ENCODE measurements around the gene TUBB2B.
"Not testable (repeated sequence)": the region's sequence is repeated elsewhere in the genome, so short reads cannot be mapped to it uniquely, and the experiment has no call there.

Gene TUBB2B

DNA sequence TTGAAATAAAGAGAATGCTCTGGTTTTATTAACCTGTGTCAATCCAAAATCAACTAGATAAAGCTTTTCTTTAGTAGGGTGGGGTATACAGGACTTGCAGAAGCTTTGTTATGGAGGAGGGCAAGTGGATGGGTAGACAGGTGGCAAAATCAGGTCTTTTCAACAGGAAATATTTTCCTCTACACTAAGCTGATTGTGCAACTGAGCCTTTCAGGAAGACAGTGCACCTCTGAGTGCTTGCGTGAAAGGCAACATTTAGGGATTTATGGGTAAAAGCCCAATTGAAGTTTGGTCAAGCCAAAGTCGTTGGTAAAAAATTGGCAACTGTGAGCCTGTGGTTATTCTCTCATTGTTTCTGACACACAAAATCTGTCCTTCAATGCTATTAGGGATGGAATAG lies 46.3 kb downstream of the TUBB2B start:
- H3K4me1 ChIP-seq (ENCODE audit: control insufficient read depth, insufficient read depth, low read length): 0 out of 2 replicates have a peak, but pooled peaks cover under 1% of the 10 kb centered on the region
- no peaks in the 10 kb centered on the region for H3K27me3 ChIP-seq (ENCODE audit: control insufficient read depth, insufficient read depth, low read length)
- no peaks in the 10 kb centered on the region for H3K9me3 ChIP-seq (ENCODE audit: control insufficient read depth, insufficient read depth, low read length)
- no peak overlapping the region for H3K9ac ChIP-seq (ENCODE audit: low read depth, low read length)
- no peak overlapping the region for H3K4me3 ChIP-seq (ENCODE audit: low read depth, low read length)
- no peaks in the 10 kb centered on the region for H3K36me3 ChIP-seq (ENCODE audit: control insufficient read depth, insufficient read depth, low read length)
- no peak overlapping the region for H3K27ac ChIP-seq (ENCODE audit: low read depth, low read length)

GRCh38 chr6:3179945-3180344 lies 47.5 kb downstream of the TUBB2B start:
- H3K4me1 ChIP-seq (ENCODE audit: control insufficient read depth, insufficient read depth, low read length); H3K9me3 ChIP-seq (ENCODE audit: control insufficient read depth, insufficient read depth, low read length); H3K9ac ChIP-seq (ENCODE audit: low read depth, low read length); H3K27ac ChIP-seq (ENCODE audit: low read depth, low read length); H3K36me3 ChIP-seq (ENCODE audit: control insufficient read depth, insufficient read depth, low read length); H3K27me3 ChIP-seq (ENCODE audit: control insufficient read depth, insufficient read depth, low read length): not testable (repeated sequence)
- H3K4me3 ChIP-seq (ENCODE audit: low read depth, low read length): peak overlapping the region; percentile 39; the same call in 1 of the 2 replicates

- H3K9ac ChIP-seq (ENCODE audit: low read depth, low read length); H3K27me3 ChIP-seq (ENCODE audit: control insufficient read depth, insufficient read depth, low read length); H3K9me3 ChIP-seq (ENCODE audit: control insufficient read depth, insufficient read depth, low read length); H3K36me3 ChIP-seq (ENCODE audit: control insufficient read depth, insufficient read depth, low read length); H3K27ac ChIP-seq (ENCODE audit: low read depth, low read length); H3K4me3 ChIP-seq (ENCODE audit: low read depth, low read length); H3K4me1 ChIP-seq (ENCODE audit: control insufficient read depth, insufficient read depth, low read length): not testable (repeated sequence)
Observed at GRCh38 chr6:3178666-3179065, 48.8 kb downstream of the TUBB2B start.

GRCh38 chr6:3176562-3177355 lies 50.7 kb downstream of the TUBB2B start:
- Histone ChIP-seq H3K9me3 (ENCODE audit: control insufficient read depth, insufficient read depth, low read length) (no peaks in the 10 kb centered on the region), H3K4me1 (ENCODE audit: control insufficient read depth, insufficient read depth, low read length) (peaks cover 9% of the 10 kb centered on the region; the same call in 1 of the 2 replicates), H3K4me3 (ENCODE audit: low read depth, low read length) (no peak overlapping the region), H3K9ac (ENCODE audit: low read depth, low read length) (no peak overlapping the region), H3K27me3 (ENCODE audit: control insufficient read depth, insufficient read depth, low read length) (no peaks in the 10 kb centered on the region), H3K36me3 (ENCODE audit: control insufficient read depth, insufficient read depth, low read length) (no peaks in the 10 kb centered on the region), H3K27ac (ENCODE audit: low read depth, low read length) (no peak overlapping the region)

DNA sequence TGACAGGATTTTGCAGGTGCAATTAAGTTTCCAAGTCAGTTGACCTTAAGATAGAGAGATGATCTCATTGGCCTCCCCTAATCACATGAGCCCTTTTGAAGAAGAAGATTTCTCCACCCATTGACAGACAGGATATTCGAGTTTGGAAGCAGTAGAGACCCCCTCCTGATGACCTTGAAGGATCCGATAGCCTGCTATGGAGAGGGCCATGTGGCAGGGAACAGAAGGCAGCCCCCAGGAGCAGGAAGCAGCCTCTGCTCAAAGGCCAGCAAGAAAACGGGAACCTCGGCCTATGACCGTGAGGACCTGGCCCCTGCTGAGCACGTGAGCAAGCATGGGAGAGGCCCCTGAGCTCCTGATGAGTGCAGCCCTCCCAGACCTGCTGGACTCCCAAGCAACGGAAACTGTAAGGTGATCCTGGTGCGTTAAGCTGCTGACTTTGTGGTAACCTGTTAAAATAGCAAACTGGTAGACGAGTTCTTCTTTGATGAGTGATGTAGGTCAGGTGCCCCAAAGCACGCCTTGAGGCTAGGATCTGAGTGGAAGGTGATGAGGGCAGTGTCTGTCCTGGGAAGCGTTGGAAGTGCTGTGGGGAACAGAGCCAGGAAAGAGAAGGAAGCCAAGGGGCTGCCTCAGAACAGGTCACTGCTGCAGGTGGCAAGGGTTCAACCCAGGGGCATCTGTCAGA lies 51.6 kb downstream of the TUBB2B start:
- Histone ChIP-seq H3K4me3 (ENCODE audit: low read depth, low read length) (no peak overlapping the region), H3K27ac (ENCODE audit: low read depth, low read length) (peak overlapping the region; percentile 27), H3K9ac (ENCODE audit: low read depth, low read length) (no peak overlapping the region), H3K27me3 (ENCODE audit: control insufficient read depth, insufficient read depth, low read length) (no peaks in the 10 kb centered on the region), H3K9me3 (ENCODE audit: control insufficient read depth, insufficient read depth, low read length) (no peaks in the 10 kb centered on the region), H3K4me1 (ENCODE audit: control insufficient read depth, insufficient read depth, low read length) (peaks cover 9% of the 10 kb centered on the region; the same call in 1 of the 2 replicates), H3K36me3 (ENCODE audit: control insufficient read depth, insufficient read depth, low read length) (no peaks in the 10 kb centered on the region)

All from HUES48 (cell line).